IPS-11a (cell line): ENCODE measurements around the gene CHST10.
"Not testable (repeated sequence)": the region's sequence is repeated elsewhere in the genome, so short reads cannot be mapped to it uniquely, and the experiment has no call there.

Source experiments
- H3K4me3 ChIP-seq: one replicate; pipeline ENCODE4 v1.5.1; 2013; ENCODE audit warnings: low read depth, low read length, control low read depth

Gene CHST10, protein sequence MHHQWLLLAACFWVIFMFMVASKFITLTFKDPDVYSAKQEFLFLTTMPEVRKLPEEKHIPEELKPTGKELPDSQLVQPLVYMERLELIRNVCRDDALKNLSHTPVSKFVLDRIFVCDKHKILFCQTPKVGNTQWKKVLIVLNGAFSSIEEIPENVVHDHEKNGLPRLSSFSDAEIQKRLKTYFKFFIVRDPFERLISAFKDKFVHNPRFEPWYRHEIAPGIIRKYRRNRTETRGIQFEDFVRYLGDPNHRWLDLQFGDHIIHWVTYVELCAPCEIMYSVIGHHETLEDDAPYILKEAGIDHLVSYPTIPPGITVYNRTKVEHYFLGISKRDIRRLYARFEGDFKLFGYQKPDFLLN

GRCh38 chr2:100416935-100417710 is at the start of gene CHST10:
Gene CHST10, minus strand, starts transcription at chr2:100417668. Its CDS starts 10,993 bp downstream, at chr2:100406675.
- H3K4me3 ChIP-seq = peak within 1 kb of the TSS; percentile 62

DNA sequence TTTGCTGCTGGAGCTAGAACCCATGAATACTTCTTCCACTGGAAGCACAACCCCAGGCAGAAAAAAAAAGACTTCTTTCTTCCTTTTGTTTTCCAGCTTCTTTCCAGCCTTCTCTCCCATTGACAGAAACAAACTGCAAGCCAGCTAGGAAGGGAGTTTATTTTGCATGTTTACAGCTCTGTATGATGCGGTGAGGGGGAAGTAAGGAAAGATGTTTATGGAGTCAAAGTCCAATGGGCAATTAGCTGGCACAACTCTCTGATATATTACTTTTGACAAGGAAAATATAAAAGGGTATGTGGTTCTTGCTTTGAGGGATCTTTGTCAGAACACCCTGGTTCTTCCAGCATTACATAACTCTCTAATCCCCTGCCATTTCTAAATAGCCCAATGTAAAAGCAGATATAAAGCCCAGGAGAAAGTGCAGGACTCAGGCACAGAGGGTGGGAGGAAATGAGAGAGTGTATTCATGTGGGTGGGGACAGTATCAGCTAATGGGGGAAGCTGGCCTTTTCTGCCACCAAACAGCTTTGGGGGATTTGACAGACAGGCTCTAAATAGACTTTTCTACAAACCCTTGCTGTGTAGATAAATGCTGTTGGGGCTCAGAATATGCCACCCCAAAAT is 43.5 kb upstream of the CHST10 start:
- no peak overlapping the region for H3K4me3 ChIP-seq

DNA sequence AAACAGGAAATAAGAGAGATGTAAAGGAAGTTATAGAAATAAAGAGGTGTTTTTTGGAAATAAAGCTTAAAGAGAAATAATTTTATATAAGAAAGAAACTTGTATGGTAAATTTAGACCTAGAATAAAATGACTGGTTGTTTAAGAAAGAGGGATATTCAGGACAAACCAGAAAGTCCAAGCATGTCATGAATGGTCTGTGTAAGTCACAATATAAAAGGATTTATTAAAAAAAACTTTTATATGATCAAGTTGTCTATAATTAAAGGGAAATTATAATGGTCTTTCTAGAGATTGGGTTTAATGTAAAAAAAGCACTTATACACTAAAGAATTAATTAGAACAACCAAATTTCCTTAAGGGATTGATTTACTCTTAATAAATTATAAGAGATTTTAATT is 38.9 kb upstream of the CHST10 start:
- H3K4me3 ChIP-seq = not testable (repeated sequence)

- H3K4me3 ChIP-seq = no peak overlapping the region
Observed at GRCh38 chr2:100453853-100454252, 36.4 kb upstream of the CHST10 start.

DNA sequence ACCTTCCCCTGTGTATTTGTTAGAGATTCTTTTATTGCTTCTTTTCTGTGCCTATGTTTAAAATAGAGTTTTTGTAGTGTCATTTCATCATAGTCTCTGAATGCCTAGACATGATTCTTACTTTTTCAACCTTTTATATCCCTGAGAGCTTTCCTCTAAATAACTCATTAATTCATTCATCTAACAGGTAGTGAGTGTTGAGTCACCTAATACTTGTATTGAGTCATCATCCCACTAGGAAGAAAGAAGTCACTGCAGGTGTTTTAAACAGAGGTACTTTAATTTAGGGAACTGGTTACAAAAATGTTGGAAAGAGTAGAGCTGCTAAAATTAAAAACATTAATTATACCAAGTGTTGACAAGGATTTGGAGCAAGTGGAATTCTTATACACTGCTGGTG is 34.3 kb upstream of the CHST10 start:
- H3K4me3 ChIP-seq = no peak overlapping the region

DNA sequence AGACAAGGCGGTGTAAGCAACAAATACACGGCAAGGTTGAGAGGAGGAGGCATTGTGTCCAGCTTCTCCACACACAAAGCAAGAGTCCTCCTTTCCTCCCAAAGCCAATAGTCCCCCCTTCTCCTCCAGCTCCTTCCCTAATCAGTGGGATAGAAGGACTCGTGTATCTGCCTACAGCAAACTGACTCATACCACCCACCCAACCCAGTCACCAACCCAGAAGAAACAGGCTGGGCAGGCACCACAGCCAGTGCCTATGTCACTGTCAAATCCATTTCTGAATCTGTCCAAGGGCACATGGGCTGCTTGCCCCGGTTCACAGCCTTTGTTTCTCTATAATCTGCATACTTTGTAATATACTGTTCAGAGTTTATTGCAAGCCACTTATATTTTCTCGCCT is 33.6 kb upstream of the CHST10 start:
- H3K4me3 ChIP-seq = no peak overlapping the region

DNA sequence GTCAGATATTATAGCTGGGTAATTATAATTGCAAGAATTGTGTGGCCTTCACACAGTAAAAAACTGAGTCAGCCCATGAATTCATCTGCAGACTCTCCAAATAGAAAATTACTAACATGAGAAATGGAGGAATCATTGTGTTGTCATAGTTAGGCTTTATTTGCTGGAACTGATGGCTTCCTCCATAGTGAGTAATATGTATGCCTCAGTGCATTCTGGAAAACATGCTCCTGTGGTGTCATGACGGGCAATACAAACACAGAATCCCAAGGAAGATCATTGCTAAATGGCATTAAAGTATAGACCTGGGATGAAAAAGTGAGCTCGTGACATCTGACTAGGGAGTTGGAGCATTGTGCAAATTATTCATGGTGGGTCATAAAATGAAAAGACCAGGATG is 29.2 kb upstream of the CHST10 start:
- H3K4me3 ChIP-seq = no peak overlapping the region

GRCh38 chr2:100437751-100438150 is 20.3 kb upstream of the CHST10 start:
- H3K4me3 ChIP-seq = no peak overlapping the region

GRCh38 chr2:100429726-100430125 is 12.3 kb upstream of the CHST10 start:
- no peak overlapping the region for H3K4me3 ChIP-seq

DNA sequence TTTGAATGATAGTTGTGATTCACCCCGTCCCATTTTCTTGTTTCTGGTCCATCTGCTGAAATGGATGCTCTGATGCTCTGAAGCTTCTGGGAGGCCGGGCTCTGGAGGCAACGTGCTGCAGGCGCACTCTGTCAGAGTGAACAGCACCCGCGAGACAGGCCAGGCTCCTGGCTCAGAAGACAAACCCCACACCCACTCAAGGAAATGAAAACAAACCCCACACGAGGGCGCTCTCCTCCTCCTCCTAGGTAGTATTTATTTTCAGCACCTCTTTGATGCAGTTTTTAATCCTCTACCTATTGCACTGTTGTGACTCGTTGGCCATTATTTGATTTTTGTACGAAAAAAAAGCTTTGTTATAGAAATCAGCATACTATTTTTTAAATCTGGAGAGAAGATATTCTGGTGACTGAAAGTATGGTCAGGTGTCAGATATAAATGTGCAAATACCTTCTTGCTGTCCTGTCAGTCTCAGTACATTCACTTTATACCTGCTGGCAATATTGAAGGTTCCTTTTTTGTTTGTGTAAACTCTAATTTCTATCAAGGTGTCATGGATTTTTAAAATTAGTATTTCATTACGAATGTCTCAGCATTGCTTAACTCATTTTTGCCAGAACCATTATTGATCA is 10.3 kb upstream of the CHST10 start:
- no peak overlapping the region for H3K4me3 ChIP-seq

- no peak overlapping the region for H3K4me3 ChIP-seq
Observed at GRCh38 chr2:100427111-100427510, 9.6 kb upstream of the CHST10 start.

- H3K4me3 ChIP-seq = no peak overlapping the region
Observed at GRCh38 chr2:100426384-100426720, 8.9 kb upstream of the CHST10 start.

GRCh38 chr2:100425573-100426383 is 8.3 kb upstream of the CHST10 start:
- no peak overlapping the region for H3K4me3 ChIP-seq

DNA sequence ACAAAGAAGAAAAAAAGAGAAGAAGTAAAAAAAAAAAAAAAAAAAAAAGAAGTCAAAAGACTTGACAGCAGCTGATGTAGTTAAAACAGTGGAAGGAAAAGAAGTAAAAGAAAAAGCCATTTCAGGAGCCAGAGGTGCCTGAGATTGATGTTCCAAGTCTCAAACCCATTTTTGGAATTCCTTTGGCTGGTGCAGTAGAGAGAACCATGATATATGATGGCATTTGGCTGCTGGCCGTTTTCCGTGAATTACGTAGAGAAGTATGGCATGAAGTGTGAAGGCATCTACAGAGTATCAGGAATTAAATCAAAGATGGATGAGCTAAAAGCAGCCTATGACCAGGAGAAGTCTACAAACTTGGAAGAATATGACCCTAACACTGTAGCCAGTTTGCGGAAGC is 7.6 kb upstream of the CHST10 start:
- no peak overlapping the region for H3K4me3 ChIP-seq

- H3K4me3 ChIP-seq = no peak overlapping the region
Observed at GRCh38 chr2:100424277-100424875, 6.9 kb upstream of the CHST10 start.

GRCh38 chr2:100423631-100424030 is 6.2 kb upstream of the CHST10 start:
- no peak overlapping the region for H3K4me3 ChIP-seq

DNA sequence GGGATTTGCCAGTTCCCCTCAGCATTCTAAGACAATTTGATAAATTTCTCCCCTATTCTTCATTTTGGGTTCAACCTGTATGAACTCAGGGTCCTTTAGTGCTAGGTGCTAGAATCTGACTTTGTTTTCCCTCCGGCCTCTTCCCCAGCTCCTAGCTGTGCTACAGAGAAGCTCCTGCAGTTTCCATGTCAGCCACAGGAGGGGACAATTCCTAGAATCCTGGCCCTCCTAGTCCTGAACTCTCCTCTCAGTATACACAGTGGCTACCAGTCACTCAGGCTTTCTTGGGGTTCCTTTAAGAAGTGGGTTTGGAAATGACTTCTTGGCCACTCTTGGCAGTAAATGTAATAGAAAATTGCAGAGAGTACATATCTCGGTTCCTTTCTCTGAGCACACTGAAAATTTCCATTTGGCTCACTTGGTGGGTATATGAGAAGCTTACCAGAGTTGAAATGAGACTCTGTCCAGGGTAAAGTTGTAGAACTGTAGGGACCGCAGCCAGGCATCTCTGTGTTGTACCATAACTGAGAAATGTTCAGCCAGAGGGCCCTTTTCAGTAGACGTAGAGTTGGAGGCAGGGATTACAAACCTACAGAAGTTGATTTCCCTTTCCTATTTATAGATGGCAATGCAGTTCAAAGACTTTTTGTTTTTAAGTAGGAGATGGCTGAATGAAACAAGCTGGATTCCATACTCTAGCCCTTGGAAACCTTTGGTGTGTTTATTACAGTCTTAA is 5.0 kb upstream of the CHST10 start:
- no peak overlapping the region for H3K4me3 ChIP-seq

DNA sequence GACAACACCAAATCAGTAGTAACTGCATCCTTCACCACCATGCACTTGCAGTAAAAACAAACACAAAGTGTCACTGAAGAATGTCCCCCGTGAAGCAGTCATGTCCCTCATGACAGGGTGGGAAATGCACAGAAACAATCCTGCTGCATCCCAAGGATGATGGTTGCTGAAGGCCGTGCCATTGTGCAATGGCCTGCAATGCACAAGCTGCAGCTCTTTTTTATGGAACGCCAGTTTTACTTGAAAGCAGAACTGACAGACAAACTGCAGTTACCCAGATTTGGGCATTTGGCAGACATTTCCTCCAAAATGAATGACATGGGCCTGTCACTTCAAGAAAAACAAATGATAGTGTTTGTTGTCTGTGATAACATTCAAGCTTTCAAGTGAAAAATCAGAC is 2.4 kb upstream of the CHST10 start:
- H3K4me3 ChIP-seq = no peak overlapping the region

GRCh38 chr2:100418406-100418962 is 1.0 kb upstream of the CHST10 start:
- H3K4me3 ChIP-seq = no peak overlapping the region
